Left cardiac atrium (tissue), 4 donors: ENCODE data around the gene PLG. TPM values are rescaled to one million over a fixed set of nuclear protein-coding genes. Genes with fewer than 3 reads are reported as not detected.
"Not testable (repeated sequence)": the region's sequence is repeated elsewhere in the genome, so short reads cannot be mapped to it uniquely, and the experiment has no call there.

Source experiments
- ATAC-seq, 2 donors: fragments of 200-7000 bp; cut with Tn5 transposase; one replicate each; pipeline ENCODE4 v1.9.1; 2020; ENCODE audit warnings: mild to moderate bottlenecking in 2 of 2, moderate library complexity in 2 of 2
- DNase-seq: peaks from one replicate; pipeline ENCODE4 v3.0.0-alpha.2; 2020
- intact Hi-C, 2 donors: fragments of 100-400 bp; cut with DNase I; formaldehyde crosslinking; loops; one replicate each; pipeline versions ENCODE4 v1.14.1 to v1.15.1; 2022 to 2023
- long read RNA-seq: library from polyadenylated mRNA; unstranded; transcript quantifications from one replicate; pipeline ENCODE4 v2.0.0, GENCODE V29; 2021
- total RNA-seq, 2 donors: library from RNA; stranded (reverse); fragmentation: NEBNext Ultra II Directional; extraction: Animal tissue kit (Norgen Biotek cat#: 25700); gene quantifications; one replicate each; pipeline ENCODE4 v1.2.1, GENCODE V29; 2021
- donor health status: DM: no; HTN: yes; CAD: no.
- donor health status: DM: no; HTN: yes; CAD: no; lungs with severe emphysema.
- donor health status: DM: yes; HTN: yes; CAD: no.
- donor health status: Dilated cardiomyopathy.

Gene PLG
- total RNA-seq = not detected
- long read RNA-seq = 0 reads

GRCh38 chr6:160701918-160702680 lies at the start of gene PLG:
TSS of gene PLG (plus strand) at chr6:160702244. CDS start at chr6:160702305, 61 bp downstream.
- intact Hi-C loops, DNase-seq, ATAC-seq: not testable (repeated sequence)

DNA sequence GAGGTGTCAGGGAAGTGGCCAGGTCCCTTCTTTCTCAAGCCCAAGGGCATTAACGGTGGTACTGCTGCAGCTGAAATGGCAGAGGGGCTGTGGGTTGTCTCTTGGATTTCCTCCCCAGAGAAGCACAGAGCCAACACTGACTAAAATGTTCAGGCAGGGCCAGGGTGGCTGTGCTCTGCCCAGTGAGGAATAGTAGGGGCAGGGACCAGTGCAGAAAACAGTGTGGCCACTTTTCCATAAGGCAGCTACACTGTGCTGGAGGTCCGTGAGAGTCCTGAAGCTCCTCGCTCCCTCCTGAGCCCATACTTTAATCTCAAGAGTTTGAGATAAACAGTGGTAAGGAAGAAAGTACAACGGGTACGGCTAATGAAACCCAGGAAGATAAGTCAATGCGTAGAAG lies 42.5 kb upstream of the PLG start:
- DNase-seq = no peak
- no peak for ATAC-seq
- intact Hi-C loops = no loop called here

GRCh38 chr6:160661216-160661615 lies 40.8 kb upstream of the PLG start:
- DNase-seq = no peak
- ATAC-seq = no peak
- intact Hi-C loops = no loop called here

- intact Hi-C loops = no loop called here
- DNase-seq = no peak
- no peak for ATAC-seq
Observed at GRCh38 chr6:160662429-160662828, 39.6 kb upstream of the PLG start.

GRCh38 chr6:160662842-160663241 lies 39.2 kb upstream of the PLG start:
- no peak for ATAC-seq
- intact Hi-C loops = no loop called here

GRCh38 chr6:160664198-160664597 lies 37.8 kb upstream of the PLG start, which contains the start of gene LPA:
TSS of gene LPA (minus strand) at chr6:160664275. CDS start at chr6:160664214, 61 bp downstream.
- DNase-seq, intact Hi-C loops, ATAC-seq: not testable (repeated sequence)

More at GRCh38 chr6:160662842-160663241, 39.2 kb upstream of the PLG start:
- no peak for DNase-seq

DNA sequence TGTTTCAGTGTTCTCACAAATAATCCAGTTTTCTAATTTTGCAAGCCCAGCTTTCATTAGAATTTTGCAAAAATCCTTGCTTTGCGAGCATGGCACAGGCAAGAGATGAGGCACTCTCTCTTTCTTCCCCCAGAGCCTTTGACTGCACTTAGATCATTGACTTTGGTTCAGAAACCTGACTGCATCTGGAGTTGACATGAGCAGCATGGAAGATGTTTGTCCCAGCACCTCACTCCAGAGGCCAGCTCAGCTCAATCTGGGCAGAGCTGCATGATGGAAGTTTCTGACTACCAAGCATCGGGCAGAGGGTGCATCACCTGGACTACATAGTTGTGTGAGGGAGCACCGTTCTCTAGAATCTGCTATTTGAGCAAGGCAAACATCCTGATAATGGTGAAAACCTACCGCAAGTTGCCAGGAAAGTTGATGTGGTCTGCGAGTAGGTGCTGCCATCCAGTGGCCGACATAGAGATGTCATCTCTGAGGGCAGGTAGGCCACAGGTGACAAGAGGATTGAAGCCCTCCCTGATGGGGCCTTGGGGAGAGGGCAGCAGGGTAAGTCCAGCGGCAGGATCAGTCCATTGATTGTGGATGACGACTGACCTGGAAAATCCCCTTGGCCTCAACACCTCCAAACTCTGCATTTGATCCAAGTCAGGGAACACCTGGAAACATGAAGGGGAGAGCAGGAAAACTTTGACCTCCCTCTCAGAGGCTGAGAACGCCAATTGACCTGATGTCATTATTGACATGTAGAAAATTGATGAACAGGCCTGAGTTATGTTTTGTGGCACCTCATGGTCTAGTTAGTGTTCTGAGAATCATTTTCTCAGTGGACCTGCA lies 34.2 kb upstream of the PLG start:
- DNase-seq = no peak
- intact Hi-C loops = no loop called here
- no peak for ATAC-seq

GRCh38 chr6:160668589-160668988 lies 33.5 kb upstream of the PLG start:
- DNase-seq = no peak
- ATAC-seq = no peak
- intact Hi-C loops = no loop called here

GRCh38 chr6:160676418-160676817 lies 25.6 kb upstream of the PLG start:
- DNase-seq, ATAC-seq, intact Hi-C loops: not testable (repeated sequence)

DNA sequence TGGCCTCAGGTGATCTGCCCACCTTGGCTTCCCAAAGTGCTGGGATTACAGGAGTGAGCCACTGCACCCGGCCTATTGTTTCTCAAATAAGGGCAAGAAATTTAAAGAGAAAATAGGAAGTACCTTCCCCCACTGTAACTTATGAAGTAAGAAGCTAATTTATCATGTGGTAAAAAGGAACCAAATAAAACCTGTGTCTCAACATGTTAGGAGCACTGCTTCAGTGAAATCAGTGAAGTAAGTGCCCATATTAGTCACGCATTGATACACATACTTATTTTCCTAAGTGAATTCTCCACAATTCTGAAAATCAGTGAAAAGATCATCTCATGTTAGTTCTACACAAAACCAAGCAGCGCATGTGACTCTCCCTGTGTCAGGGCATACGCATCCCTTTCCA lies 23.8 kb upstream of the PLG start:
- intact Hi-C loops = no loop called here
- DNase-seq = no peak
- ATAC-seq = no peak

- intact Hi-C loops = no loop called here
- DNase-seq = no peak
- ATAC-seq = no peak
Observed at GRCh38 chr6:160678744-160679401, 23.2 kb upstream of the PLG start.

DNA sequence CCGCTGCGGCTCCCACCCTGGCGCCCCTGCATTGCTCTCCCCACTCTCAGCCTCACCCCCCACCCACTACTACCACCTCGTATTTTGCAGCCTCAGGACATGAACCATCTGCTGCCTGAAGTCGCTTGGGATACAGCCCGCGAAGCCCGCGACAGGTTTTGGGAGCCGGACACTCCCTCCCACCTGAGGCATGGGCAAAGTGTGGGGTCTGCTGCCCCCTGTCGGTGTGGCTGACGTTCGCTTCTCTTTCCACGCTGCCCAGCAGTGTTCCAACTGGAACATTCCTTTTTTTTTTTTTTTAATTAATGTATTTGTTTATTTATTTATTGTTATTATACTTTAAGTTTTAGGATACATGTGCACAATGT lies 22.7 kb upstream of the PLG start:
- DNase-seq = no peak
- intact Hi-C loops = no loop called here
- ATAC-seq = no peak

DNA sequence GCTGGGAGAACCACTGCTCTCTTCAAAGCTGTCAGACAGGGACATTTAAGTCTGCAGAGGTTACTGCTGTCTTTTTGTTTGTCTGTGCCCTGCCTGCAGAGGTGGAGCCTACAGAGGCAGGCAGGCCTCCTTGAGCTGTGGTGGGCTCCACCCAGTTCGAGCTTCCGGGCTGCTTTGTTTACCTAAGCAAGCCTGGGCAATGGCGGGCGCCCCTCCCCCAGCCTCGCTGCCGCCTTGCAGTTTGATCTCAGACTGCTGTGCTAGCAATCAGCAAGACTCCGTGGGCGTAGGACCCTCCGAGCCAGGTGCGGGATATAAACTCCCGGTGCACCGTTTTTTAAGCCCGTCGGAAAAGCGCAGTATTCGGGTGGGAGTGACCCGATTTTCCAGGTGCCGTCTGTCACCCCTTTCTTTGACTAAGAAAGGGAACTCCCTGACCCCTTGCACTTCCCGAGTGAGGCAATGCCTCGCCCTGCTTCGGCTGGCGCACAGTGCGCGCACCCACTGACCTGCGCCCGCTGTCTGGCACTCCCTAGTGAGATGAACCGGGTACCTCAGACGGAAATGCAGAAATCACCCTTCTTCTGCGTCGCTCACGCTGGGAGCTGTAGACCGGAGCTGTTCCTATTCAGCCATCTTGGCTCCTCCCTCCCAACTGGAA lies 16.8 kb upstream of the PLG start:
- intact Hi-C loops, ATAC-seq: not testable (repeated sequence)

GRCh38 chr6:160685762-160686450 lies 16.1 kb upstream of the PLG start:
- intact Hi-C loops = no loop called here
- DNase-seq (no peak), ATAC-seq (no peak)

More for the DNA sequence above, 16.8 kb upstream of the PLG start:
- DNase-seq = not testable (repeated sequence)

DNA sequence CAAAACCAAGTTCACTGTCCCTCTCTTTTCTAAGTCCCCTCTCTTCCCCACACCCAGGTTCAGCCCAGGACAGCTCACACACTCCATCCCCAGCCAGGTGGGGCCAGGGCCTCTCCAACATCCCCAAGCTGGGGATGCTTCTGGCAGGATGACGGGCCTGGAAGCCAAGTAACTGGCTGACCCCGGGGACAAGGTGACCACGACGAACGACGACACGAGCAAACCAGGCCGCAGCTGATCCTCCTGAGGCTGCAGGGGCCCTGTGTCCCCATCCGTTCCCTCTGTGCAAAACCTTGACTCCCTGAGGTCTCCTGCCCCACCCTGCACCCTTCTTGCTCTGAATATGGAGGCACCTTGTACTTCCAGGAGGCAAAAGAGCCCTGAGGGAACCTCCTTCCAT lies 11.6 kb upstream of the PLG start:
- intact Hi-C loops = no loop called here
- no peak for ATAC-seq

GRCh38 chr6:160691617-160692016 lies 10.4 kb upstream of the PLG start:
- DNase-seq (no peak), ATAC-seq (no peak)
- intact Hi-C loops = no loop called here

More for the DNA sequence above, 11.6 kb upstream of the PLG start:
- DNase-seq = no peak

DNA sequence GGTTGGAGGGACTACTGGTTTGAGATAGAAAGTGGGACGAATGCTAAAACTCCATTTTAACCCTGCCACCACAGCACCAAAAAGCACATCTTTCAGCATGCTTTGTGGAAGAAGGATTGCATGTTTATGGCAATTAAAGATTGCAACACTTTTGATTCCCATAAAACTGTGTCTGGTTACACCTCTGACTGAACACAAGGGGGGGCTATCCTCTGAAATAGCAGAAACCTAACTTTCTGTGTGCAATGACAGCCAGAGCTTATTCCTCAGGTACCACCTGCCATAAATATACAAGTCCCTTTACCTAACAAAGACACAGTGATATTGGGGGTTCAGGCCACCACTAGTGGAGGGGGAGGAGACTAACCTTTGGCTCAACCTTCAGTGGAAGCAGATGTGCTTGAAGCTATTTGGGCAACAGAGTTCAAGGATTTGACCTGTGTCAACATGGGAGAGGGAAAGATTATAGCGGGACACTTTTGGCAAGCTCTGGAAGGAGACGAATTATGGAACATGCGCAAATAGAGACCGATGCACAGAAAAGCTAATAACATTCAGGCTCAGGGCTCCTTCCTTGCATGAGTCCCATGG lies 9.6 kb upstream of the PLG start:
- DNase-seq (no peak), ATAC-seq (no peak)
- intact Hi-C loops = no loop called here

DNA sequence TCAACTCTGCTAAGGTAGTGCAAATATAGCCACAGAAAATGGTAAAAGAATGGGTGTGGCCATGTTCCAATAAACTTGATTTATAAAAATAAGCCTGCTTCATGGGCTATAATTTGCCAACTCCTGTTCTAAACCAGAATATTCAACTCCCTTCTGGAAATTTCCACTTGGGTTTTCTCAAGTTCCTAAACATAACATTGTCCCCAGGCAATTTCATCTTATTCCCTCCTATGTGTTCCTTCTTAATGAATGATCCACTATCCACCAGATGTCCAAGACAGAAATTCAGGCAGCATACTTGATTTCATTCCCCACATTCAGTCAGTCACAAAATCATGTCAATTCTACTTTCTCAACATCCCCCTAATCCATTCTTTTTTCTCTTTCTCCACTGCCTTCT lies 7.0 kb upstream of the PLG start:
- DNase-seq, ATAC-seq, intact Hi-C loops: not testable (repeated sequence)
